TTC549 (cell line): ENCODE results near the gene CYP20A1.
"Not testable (repeated sequence)": the region's sequence is repeated elsewhere in the genome, so short reads cannot be mapped to it uniquely, and the experiment has no call there.

Experiments used
- FAIRE-seq: peaks from 2 replicates; lab custom pipeline; 2012; peaks lifted over from hg19 to GRCh38; lab: Jason Lieb, UNC

CYP20A1 gene, protein sequence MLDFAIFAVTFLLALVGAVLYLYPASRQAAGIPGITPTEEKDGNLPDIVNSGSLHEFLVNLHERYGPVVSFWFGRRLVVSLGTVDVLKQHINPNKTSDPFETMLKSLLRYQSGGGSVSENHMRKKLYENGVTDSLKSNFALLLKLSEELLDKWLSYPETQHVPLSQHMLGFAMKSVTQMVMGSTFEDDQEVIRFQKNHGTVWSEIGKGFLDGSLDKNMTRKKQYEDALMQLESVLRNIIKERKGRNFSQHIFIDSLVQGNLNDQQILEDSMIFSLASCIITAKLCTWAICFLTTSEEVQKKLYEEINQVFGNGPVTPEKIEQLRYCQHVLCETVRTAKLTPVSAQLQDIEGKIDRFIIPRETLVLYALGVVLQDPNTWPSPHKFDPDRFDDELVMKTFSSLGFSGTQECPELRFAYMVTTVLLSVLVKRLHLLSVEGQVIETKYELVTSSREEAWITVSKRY

GRCh38 chr2:203238704-203239526, at the start of gene CYP20A1:
TSS of gene CYP20A1 (plus strand) at chr2:203239018. CDS start at chr2:203239063, 45 bp downstream.
- FAIRE-seq = no peak

DNA sequence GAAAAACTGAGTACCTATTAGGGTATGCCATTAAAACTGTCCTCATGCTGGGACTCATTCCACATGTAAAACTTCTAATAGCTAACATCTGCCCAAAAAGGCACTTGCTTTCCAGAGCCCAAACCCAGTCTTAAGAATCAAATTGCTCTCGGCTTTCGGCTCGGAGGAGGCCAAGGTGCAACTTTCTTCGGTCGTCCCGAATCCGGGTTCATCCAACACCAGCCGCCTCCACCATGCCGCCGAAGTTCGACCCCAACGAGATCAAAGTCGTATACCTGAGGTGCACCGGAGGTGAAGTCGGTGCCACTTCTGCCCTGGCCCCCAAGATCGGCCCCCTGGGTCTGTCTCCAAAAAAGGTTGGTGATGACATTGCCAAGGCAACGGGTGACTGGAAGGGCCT, 48.3 kb upstream of the CYP20A1 start:
- not testable (repeated sequence) for FAIRE-seq

GRCh38 chr2:203191026-203191425, 47.8 kb upstream of the CYP20A1 start:
- peak; percentile 33 for FAIRE-seq

- no peak for FAIRE-seq
These were observed 46.9 kb upstream of the CYP20A1 start for GRCh38 chr2:203191961-203192360.

DNA sequence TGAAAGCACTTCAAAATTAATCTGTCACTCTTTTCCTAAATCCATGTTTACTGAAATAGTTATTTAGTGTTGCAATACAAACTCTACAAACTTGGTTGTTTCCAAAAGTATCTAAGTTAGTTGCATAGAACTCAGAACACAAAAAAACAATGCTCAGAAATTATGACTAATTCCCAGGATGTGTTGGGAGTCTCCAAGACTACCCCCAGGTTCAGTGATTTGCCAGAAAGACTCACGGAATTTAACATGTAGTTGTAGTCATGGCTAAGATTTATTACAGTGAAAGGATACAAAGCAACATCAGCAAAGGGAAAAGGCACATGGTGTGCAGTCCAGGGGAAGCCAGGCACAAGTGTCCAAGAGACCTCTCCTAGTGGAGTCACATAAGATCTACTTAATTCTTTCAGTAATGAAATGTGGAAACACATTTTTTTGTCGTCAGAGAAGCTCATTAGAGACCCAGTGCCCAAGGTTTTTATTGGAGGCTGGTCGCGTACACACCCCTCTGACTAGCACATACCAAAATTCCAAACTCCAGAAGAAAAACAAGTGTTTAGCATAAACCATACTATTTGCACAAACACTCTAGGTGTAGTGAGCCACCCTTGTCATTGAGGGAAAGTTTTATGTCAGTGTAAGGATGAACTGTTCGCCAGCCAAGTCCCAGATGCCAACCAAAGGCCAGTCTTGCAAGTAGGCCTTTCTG, 43.3 kb upstream of the CYP20A1 start:
- no peak for FAIRE-seq

GRCh38 chr2:203200866-203201265, 38.0 kb upstream of the CYP20A1 start:
- FAIRE-seq = no peak

GRCh38 chr2:203201426-203201825, 37.4 kb upstream of the CYP20A1 start:
- FAIRE-seq = no peak

DNA sequence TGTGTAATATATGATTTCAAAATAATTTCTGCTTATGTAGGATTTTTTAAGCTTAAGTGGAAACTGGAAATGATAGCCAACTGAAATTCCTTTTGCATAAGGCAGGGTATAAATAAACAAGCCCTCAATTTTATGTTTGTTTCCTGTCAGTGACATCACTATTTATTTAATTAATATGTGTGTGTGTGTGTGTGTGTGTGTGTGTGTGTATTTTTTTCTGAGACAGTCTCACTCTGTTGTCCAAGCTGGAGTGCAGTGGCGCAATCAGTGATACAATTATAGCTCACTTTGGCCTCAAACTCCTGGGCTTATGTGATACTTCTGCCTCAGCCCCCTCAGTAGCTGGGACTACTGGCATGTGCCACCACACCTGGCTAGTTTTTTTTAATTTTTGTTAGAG, 29.3 kb upstream of the CYP20A1 start:
- no peak for FAIRE-seq

DNA sequence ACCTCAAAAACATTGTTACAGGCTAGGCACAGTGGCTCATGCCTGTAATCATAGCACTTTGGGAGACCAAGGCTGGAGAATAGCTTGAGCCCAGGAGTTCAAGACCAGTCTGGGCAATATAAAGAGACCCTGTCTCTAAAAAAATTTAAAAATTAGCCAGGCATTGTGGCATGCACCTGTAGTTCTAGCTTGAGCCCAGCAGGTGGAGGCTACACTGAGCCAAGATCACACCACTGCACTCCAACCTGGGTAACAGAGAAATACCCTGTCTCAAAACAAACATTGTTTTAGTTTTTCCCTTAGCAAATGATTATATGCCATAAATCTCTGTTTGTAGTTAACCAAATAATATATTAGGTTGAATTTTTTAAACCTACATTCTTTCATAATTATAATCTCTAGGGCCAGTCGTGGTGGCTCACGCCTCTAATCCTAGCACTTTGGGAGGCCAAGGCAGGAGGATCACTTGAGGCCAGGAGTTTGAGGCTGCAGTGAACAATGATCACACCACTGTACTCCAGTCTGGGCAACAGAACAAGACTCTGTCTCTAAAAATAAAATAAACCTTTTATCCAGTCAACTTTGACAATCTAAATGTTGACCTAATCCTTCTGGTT, 13.3 kb upstream of the CYP20A1 start:
- peak; percentile 5 for FAIRE-seq

- not testable (repeated sequence) for FAIRE-seq
These were observed 9.1 kb upstream of the CYP20A1 start for GRCh38 chr2:203229674-203230073.

DNA sequence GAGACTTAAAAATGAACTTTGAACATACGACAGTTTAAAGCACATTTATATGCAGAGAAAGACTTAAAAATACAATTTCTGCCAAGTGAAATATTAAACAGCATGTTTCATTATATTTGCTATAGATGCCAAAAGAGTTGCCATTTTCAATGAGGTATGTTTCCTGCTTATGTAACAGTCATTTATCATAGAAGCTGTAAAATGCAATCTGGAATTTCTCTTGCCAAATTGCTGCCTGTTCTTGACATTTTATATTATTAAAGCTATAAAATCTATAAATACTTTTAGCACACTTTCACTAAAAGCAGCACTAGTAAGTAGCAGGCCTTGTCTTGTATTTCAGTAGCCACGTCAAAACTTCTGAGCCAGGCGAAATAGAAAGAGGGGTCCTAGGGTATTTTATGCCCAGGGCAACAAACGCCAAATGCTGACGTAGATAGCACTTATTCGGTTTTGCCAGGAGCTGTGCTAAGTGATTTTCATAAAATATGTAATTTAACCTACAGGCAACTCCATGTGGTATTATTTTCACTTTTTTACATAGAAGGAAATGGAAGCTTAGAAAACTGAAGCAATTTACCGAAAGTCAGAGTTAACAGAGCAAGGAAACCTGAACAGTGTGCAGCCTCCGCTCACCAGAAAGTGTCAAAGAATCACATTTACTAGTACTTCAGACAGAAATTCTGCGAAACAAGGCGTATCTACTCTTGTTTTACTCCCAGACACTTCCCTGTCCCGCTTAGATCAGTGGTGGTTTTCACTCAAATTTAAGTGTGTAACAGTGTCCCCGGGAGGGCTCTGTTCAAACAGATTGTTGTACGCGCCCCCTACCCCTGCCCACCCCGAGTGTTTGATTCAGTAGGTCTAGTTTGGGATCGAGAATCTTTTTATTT, 1.2 kb upstream of the CYP20A1 start:
- no peak for FAIRE-seq

DNA sequence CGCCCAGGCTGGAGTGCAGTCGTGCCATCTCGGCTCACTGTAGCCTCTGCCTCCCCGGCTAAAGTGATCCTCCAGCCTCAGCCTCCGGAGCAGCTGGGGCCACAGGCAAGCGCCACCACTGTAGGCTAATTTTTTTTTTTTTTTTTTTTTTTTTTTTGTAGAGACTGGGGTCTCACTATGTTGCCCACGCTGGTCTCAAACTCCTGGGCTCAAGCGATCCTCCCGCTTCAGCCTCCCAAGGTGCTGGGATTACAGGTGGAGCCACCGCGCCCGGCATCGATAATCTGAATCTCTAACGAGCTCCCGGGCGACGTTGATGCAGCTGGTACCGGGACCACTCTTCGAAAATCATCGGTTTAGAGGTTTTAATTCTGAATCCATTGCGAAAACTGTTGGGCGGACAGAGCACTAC, 520 bp upstream of the CYP20A1 start:
- FAIRE-seq = no peak

DNA sequence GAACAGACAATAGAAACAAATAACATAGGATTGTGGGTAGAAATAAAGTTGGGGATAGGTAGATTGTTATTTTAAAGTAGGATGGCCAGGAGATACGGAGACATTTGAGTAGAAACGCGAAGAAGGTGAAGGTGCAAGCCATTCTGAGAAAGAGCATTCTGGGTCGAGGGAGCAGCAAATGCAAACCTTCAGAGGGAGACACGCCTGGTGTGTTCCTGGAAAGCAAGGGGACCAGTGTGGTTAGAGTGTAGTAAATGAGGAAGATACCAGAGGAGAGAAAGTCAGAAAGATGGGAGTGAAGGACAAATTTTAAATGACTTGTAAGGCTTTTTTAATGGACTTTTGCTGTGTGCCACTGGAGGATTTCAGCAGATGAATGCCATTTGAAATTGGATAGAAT, 1.7 kb downstream of the CYP20A1 start:
- FAIRE-seq = no peak

DNA sequence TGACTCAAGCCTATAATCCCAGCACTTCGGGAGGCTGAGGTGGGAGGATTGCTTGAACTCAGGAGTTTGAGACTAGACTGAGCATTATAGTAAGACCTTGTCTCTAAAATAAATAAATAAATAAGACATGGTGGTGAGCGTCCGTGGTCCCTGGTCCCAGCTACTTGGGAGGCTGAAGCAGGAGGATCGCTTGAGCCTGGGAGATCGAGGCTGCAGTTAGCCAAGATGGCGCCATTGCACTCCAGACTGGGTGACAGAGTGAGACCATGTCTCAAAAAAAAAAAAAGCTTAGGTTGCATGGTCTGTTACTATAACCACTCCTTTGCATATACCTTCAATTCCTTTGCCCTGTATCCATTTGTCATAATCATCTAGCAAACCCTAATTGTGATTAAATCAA, 3.7 kb downstream of the CYP20A1 start:
- no peak for FAIRE-seq

GRCh38 chr2:203246646-203247045, 7.8 kb downstream of the CYP20A1 start:
- FAIRE-seq = no peak

DNA sequence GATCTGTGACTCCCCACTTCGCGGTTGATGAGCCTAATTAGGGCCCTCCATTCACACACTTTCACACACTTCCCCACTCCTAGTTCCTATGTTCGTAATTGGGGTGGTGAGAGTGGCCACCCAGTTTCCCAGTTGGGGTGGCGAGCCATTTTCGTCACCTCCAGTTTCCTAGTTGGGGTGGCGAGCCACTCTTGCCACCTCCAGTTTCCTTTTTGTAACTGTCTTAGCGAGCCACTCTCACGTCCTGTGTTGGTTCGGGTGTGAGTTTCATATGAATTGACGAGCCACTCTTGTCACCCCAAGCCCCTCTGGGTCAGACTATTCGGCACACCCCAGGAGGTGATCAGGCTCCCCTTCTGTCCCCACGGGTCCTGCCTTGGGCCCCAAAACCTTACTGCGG, 14.0 kb downstream of the CYP20A1 start:
- FAIRE-seq = no peak

DNA sequence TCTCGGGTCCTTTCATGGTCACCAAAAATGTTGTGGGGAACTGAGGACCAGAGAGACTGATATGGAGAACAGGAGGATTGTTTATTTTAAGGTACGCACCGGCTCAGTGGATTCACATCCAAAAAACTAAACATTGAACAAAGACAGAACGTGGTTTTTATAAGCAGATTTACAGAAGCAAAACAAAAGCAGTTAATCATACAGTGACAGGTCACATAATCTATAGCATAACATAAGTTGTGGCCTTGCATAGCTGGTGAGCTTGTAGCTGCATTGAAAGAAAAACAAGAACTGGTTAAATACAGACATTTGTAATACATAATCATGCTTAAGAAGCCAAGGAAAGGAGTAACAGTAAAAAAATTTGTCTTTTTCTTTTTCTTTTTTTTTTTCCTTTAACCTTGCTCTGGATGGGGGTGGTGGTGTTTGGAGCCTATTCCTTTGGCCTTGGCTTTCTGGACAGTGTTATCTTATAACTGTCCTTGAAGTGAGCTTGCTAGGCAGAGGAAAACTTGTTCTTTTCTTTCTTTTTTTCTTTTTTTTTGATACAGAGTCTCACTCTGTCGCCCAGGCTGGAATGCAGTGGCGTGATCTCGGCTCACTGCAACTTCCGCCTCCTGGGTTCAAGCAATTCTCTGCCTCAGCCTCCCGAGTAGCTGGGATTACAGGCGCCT, 14.7 kb downstream of the CYP20A1 start:
- FAIRE-seq = not testable (repeated sequence)

DNA sequence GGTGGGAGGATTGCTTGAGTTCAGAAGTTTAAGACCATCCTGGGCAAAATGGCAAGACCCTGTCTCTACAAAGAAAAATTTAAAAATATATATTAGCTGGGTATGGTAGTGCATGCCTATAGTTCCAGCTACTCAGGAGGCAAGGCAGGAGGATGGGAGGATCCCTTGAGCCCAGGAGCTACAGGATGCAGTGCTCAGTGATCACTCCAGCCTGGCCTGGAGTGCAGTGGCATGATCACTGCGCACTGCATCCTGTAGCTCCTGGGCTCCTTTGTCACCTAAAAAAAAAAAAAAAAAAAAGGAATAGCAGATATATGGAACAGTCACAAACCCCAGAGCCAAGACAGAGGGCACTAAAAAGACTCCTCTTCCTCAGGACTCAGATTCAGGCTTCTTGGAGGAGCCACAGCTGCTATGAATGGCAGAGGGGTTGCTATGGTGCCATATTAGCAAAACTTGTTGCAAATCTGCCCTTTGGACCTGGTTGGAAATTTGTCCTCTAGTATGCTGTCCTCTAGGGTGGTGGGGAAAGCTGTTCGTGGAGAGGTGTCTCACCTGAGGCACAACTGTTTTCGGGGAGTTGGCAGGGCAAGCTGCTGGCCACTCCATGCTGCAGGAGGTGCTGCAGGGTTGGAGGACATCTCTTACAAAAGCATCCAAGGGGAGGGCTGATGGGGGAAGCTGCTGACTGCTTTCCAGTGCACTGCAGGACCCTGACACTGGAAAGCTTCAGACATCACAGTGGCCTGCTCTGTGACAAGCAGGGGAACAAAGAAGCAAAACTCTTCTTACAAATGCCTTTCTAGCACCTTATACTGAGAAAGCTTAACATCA, 22.7 kb downstream of the CYP20A1 start:
- FAIRE-seq = no peak

DNA sequence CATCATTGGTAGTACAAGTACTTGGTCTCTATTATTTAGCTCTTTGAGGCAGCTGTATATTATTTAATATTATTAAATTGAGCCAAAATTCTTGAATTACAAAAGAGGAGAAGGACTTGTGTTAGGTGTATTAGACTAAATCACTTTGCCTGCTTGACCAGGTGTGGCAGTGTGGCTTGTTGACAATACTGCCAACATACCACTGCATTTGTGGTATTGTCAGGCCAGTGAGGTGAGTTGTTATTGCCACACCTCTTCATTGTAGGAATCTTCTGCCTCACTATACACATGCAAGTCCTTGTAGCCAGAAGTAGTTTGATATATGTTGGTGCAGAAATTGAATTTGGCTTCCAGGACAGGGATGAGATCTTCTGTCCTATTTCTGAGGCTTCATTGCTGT, 40.5 kb downstream of the CYP20A1 start:
- FAIRE-seq = no peak
